HUDEP-2 (cell line): ENCODE measurements around the gene MTR.

Experiments
- DNase-seq, 76 experiments: peaks; one replicate each; lab custom pipeline; 2025; ENCODE audit not compliant: unreplicated experiment in 76 of 76; lab: John Stamatoyannopoulos, UW

Gene MTR

DNA sequence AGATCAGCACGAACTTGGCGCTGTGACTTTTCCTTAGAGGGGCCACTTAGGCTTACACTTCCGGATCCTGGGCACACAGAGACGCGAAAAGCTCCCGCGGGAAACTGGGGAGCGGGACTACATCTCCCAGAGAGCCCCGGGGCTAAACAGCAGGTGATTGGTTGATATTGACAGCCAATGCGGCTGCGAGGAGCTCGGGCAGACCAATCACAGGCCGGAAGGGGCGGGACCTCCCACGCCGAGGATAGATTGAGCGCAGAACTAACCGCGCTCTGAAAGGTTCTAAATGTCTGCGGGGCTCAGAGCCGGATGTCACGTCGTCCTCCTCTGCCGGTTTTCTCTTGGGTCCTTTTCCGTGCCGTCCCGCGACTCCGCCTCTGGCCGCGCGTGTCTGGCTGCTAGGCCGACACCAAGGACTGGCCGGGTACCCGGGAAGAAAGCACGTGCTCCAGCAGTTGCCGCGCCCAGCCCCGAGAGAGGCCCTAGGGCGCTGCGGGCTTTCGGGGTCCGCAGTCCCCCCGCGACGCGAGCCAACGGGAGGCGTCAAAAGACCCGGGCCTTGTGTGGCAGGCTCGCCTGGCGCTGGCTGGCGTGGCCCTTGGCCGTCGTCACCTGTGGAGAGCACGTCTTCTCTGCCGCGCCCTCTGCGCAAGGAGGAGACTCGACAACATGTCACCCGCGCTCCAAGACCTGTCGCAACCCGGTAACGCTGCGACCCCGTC is at the start of gene MTR:
MTR (plus strand) TSS at position 258 of the 722 bp plus-strand sequence; CDS start at position 670, 412 bp downstream.
- peak; percentile 62 to 98 (median 96) for DNase-seq

DNA sequence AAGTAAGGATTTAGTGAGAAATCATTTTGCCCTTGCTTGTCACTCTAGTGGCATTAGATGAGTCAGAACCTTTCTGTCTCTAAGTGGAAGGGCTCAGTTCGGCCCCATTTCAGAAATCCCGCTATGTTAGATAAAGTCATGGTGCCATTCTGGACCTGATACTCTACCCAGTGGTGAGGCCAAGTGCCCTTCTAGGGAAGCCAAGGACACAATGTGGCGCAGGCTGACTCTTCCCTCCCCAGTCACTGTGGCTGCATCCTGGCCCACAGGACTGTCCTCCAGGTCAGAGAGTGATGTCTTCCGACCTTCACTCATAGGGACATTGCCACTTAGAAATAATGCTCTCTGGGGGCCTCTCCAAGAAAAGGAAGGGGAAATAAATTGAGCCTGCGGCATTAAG is 48.3 kb upstream of the MTR start:
- no peak for DNase-seq

- DNase-seq: no peak
Measured at GRCh38 chr1:236747311-236747985, 47.6 kb upstream of the MTR start.

- DNase-seq: no peak
Measured at GRCh38 chr1:236748268-236748870, 46.7 kb upstream of the MTR start.

- DNase-seq: no peak
Measured at GRCh38 chr1:236750928-236751327, 44.2 kb upstream of the MTR start.

GRCh38 chr1:236751385-236751784 is 43.7 kb upstream of the MTR start:
- DNase-seq: no peak

DNA sequence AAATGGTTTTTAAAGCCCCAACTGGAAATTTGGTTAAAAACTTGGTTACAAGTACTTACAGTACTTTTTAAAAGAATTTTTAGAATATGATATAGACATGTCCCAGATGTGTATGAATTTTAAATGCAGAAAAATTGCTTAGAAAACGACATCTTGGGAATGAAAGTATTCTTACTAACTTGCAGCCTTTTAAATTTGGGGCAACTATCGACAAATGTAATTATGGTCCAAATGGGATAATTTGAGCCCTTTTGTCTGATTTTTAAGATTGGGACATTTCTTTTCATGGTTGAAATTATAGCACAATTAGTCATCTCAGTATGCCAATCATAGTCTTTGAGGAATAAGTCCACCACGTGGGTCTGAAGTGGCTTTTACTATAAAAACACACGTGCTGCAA is 43.2 kb upstream of the MTR start:
- DNase-seq: no peak

DNA sequence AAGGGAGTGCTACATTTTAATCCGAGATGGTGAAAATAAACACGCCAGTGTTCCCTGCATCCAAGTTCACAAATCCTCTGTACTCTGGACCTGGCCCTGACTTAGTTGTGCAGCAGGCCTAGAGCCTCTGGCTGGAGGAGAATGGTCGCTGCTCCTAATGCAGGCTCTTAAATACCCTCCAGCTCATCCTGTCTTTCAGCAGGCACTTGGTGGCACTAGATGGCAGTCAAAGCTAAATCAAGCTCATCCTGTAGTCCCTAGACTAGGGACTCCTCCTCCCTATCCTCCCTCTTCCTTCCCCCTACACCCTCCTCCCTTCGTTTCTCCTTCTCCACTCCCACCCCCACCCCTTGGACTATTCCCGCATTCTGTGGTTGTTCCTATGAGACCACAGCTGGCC is 41.6 kb upstream of the MTR start:
- DNase-seq: peak in 3 of 76 experiments; percentile 2 to 14 (median 6)

DNA sequence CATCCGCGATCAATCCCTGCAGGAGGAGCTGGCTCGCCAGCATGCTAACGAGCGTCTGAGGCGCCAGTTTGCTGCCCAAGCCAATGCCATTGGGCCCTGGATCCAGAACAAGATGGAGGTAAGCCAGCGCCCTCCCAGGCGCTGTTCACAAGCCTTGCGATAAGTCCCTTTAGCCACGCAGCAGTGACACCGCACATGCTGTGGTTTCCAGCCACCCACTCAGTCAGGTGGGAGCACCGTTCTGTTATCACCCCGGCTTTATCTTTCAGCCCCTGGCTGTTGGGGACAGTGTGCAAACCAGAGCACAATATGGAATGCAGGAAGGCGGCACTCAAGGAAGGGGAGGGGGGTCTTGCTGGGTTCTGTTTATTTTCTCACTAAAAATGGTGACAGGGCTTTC is 41.1 kb upstream of the MTR start:
- no peak for DNase-seq

DNA sequence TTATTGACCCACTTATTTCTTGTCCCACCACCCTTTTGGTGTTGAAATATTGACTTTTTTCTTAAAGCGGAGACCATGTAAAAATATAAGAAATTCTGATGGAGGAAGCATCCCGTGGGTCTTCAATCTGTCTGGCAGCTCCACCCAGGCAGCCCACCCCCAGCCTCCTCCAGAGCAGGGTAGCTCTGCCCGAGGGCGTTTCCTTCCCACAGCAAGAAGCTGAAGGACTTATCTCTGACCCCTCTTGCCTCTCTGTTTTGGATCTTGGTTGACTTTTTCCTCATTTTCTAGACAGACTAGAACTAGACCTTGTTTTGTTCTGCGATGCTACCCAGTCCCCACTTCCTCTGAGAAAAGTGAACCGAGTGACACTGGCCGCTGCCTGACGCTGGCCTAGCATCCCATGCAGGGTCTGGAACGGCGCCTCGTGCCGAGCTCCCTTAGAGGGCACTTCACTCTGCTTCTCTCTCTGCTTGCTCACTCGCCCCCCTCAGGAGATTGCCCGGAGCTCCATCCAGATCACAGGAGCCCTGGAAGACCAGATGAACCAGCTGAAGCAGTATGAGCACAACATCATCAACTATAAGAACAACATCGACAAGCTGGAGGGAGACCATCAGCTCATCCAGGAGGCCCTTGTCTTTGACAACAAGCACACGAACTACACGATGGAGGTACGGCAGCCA is 40.4 kb upstream of the MTR start:
- DNase-seq: no peak

DNA sequence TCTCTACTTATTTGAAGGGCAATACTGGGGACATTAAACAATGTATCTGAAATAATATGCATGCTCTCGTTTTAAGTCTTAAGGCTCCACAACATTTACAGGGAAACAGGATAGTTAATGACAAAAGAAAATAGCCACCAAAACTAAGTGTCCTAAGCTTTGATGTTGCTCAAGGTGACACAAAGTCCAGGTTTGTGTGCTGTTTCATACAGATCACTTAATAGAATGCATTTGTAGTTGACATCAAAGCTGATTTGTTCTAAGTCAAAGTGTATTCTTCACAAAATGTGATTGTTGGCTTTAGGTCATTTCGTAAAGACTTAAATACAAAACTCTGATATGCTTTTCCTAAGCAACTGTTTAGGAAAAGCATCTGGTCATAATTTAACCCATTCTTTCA is 37.5 kb upstream of the MTR start:
- DNase-seq: no peak

DNA sequence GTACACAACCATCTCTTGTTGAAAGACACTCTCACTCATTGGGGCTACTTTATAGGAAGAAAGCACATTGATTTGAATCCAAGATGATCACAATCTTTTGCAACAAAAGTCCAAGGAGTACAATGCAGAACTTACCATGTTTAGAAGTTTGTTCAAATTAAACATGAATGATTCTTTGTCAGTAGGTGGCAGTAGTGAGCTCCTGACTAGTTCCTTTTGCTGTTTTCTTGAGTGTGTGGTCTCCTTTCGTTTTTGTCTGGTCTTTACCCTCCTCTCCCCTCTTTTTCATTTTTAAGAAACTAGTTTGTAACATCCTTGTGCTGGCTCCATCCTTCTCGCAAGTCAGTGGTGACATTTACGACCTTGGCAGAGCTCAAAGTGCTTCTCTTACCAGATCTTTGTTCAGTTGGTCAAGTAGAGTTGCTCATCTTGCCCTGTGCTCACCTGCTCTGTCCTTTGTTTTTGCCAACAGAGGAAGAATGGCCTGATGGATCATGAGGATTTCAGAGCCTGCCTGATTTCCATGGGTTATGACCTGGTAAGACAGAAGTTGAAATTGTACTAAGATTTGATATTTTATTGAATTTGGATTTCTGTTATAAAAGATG is 35.7 kb upstream of the MTR start:
- DNase-seq: peak in 18 of 76 experiments; percentile 7 to 58 (median 26)

DNA sequence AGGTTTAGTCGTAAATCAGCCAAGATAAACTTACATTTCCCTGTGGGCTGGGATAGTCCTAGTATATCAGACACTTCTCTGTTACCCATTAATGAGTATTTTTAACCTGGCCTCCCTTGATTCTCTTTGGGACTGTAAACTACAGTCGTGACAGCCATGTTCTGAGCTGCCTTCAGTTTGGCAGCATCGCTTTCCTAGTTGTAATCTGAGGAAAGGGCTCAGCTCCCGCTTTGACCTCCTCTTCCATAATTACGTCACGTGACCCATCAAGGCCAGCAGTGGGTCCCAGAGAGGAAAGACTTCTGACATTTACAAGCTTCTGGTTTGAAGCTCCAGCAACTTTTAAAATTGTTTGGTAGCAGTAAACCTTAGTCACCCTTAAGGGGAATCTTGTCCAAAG is 34.6 kb upstream of the MTR start:
- DNase-seq: no peak

GRCh38 chr1:236760986-236761385 is 34.1 kb upstream of the MTR start:
- DNase-seq: no peak

DNA sequence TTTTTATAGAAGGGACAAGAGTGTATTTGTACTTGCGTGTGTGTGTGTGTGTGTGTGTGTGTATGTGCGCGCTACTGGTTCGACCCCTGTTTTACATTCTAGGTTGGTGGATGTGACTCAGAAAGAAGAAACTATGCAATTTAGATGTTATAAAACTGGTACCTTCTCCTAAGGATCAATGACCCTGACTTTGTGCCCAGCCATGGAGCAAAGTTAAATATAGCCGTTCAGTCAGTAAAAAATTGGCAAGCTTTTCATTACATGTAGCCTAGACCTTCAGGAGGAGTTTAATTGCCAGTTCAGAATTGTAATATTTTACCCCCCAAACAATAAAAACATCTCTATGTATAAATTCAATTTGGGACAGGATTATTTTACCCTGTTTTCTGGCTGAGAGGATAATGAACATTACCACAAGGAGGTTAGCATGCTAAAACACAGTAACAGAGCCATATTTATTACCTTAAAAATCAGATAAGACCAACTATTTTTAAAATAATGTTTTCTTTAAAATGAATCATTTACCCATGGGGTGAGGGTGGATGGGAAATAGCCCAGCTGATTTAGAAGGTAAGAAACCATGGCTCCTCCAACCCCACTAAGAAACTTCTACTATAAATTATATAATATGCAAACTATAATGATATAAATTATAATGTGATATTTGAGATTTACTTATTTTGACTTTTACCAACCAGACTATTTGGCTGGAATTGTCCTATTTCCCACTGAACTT is 33.5 kb upstream of the MTR start:
- no peak for DNase-seq

- no peak for DNase-seq
Measured at GRCh38 chr1:236762410-236762809, 32.7 kb upstream of the MTR start.

DNA sequence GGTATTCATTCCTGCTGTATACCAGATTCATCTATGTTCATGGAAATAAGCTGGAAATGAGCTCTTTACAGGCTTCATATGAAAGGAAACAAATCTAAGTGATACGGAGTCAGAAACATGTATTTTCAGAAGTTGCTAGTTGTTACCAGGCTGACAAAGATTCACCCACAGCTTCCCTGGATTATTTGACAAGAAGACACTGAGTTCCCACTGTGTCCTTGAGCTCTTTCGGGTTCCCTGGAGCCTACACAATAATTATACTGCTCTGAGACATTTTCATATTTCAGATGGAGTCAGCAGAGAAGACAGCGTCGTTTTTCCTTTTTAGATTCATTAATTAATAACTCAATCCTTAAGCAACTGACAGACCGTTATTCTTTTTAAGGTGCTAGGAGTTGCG is 29.3 kb upstream of the MTR start:
- DNase-seq: no peak

DNA sequence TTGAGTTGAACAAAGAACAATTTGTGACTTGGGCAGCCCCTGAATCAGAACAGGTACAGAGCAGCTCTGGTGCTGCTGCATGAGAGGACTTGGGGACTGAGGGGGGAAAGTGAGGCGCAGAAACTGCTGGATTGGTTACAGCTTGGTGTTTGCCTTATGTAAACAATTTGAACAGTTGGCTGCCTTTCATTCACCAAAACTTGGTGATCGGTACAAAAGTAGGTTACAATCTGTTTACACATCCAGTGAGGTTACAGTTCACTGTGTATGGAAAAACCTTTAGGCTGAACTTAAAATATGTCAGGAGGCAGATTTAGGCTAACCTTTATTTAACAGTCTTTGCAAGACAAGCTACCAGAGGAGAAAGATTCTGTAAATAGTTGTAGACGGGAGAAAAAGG is 28.6 kb upstream of the MTR start:
- DNase-seq: no peak

DNA sequence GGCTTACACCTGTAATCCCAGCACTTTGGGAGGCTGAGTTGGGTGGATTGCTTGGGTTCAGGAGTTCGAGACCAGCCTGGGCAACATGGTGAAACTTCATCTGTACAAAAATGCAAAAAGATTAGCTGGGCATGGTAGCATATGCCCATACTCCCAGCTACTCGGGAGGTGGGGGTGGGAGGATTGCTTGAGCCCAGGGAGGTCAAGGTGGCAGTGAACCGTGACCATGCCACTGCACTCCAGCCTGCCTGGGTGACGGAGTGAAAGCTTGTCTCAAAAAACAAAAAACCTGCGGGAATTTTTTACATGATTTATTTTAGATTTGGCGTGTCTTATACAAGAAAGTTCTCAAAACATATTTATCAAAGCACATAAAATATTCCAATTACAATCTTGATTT is 27.8 kb upstream of the MTR start:
- DNase-seq: no peak

GRCh38 chr1:236768601-236769000 is 26.5 kb upstream of the MTR start:
- DNase-seq: peak in 1 of 76 experiments; percentile 4
